Measurements from ENCODE around the gene SPSB2.
A peak's percentile ranks its signal among the peaks of the same experiment; 100 is the strongest.

SPSB2 gene

DNA sequence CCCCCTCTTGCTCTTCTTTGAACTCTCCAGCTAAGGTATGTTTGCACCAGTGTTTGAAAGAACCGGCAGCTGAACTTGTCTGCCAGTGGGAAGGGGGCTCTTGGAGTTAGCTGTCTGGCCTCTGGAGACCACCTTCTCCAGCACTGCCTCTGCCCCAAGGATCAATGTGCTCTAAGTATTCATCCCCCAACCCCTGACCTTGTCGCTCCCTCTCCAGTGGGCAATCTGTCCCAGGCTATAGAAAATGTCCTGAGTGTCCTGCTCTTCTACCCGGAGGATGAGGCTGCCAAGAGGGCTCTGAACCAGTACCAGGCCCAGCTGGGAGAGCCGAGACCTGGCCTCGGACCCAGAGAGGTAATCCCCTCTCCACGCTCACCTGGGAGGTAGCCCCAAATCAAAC lies 42.1 kb downstream of the SPSB2 start:
- no peak overlapping the region for H3K27ac ChIP-seq

GRCh38 chr12:6830286-6830890 lies 42.7 kb downstream of the SPSB2 start:
- no peak overlapping the region for H3K27ac ChIP-seq
- TF ChIP-seq CTCF (conservative IDR thresholded peaks at IDR 0.05) (no peak), ZFX (IDR thresholded peaks at IDR 0.05) (no peak)

More for the DNA sequence above, 42.1 kb downstream of the SPSB2 start:
- TF ChIP-seq ZFX (IDR thresholded peaks at IDR 0.05) (no peak), CTCF (conservative IDR thresholded peaks at IDR 0.05) (no peak)

- H3K27ac ChIP-seq = no peak overlapping the region
- TF ChIP-seq ZFX (IDR thresholded peaks at IDR 0.05) (no peak), CTCF (conservative IDR thresholded peaks at IDR 0.05) (no peak)
Observed at GRCh38 chr12:6829536-6830220, 43.4 kb downstream of the SPSB2 start.

- no peak for TF ChIP-seq ZFX (IDR thresholded peaks at IDR 0.05)
- peak; percentile 16 for TF ChIP-seq CTCF (conservative IDR thresholded peaks at IDR 0.05)
- H3K27ac ChIP-seq = no peak overlapping the region
Observed at GRCh38 chr12:6828781-6829535, 44.1 kb downstream of the SPSB2 start.

DNA sequence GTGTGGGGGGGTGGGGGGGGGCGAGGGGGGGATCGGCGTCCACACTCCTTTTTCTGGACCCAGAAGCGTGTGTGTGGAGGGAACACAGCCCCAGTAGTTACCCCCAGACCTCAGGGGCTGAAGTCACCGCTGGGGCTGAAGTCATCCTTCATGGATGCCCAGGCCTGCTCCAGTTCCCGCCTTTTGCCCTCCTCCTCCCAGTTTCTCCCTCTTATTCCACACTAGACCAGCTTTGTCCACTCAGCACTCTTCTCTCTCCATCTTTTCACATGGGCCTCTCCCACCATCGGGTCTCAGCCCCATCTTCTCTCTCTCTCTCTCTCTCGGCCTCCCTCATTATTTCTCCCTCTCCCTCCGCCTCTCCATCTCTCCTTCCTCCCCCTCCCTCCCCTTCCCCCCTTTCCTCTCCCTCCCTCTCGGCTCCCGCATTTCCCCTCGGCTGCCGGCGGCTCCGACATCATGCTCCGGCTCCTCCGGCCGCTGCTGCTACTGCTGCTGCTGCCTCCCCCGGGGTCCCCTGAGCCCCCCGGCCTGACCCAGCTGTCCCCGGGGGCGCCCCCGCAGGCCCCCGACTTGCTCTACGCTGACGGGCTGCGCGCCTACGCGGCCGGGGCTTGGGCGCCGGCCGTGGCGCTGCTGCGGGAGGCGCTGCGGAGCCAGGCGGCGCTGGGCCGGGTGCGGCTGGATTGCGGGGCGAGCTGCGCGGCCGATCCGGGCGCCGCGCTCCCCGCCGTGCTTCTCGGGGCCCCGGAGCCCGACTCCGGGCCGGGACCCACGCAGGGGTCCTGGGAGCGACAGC lies 44.9 kb downstream of the SPSB2 start, which contains the start of gene P3H3:
P3H3 (plus strand) TSS at position 426 of the 799 bp plus-strand sequence; CDS start at position 460, 34 bp downstream.
- no peak within 1 kb of the TSS; the same call in 1 of the 2 replicates for H3K27ac ChIP-seq
- no peak for TF ChIP-seq ZFX (IDR thresholded peaks at IDR 0.05)
- TF ChIP-seq CTCF (conservative IDR thresholded peaks at IDR 0.05) = peak; percentile 31

DNA sequence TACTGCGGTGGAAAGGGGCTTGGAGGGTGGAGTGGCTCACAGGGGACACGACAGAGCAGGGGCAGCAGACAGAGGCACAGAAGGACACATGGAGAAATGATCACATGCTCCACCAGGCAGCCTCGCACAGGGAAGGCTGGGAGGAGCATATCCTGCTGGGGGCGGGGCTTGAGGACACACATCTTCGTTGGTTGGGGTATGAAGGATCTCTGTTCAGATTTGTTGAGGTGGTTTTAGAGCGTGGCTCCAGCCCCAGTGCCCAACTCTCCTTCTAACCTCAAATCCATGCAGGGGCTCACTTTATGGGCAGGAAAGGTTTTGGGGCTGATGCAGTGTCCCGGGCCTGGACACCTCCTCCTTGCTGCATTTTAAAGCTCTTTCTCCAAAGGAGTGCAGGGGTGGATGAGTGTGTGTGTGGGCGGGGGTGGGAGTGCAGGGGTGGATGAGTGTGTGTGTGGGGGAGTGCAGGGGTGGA lies 45.6 kb downstream of the SPSB2 start:
- H3K27ac ChIP-seq = no peak overlapping the region; the same call in 1 of the 2 replicates
- TF ChIP-seq CTCF (conservative IDR thresholded peaks at IDR 0.05) = no peak
- TF ChIP-seq ZFX (IDR thresholded peaks at IDR 0.05) = no peak

Measured in C4-2B (cell line).